H1 (cell line): ENCODE results near the gene NF1. TPM values are rescaled to one million over a fixed set of nuclear protein-coding genes. Genes with fewer than 3 reads are reported as not detected.

ENCODE experiments used
- CTCF ChIA-PET: fragments of 300-600 bp; sonication (Branson Sonifier 250); formaldehyde crosslinking; loops from one replicate; lab custom pipeline; 2021; ENCODE audit not compliant: partially characterized antibody; lab: Charles Lee
- POLR2A ChIA-PET: fragments of 300-600 bp; sonication (Branson Sonifier 250); formaldehyde crosslinking; loops from one replicate; lab custom pipeline; 2021; ENCODE audit warnings: inconsistent platforms; ENCODE audit not compliant: partially characterized antibody; lab: Charles Lee
- DNase-seq, 2 experiments: peaks; one replicate each; pipeline versions ENCODE4 v3.0.0 to v3.0.0-alpha.2; 2010 to 2022; ENCODE audit warnings: low spot score in 2 of 2, low read depth in 1 of 2, mixed read lengths in 1 of 2
- FAIRE-seq: peaks from 2 replicates; lab custom pipeline; 2011; peaks lifted over from hg19 to GRCh38; lab: Jason Lieb, UNC
- H2AFZ ChIP-seq: 2 replicates; pipeline ENCODE4 v1.8.1; 2012; ENCODE audit warnings: low read length, inconsistent platforms
- H2AK5ac ChIP-seq: 2 replicates; pipeline ENCODE4 v1.6.1; 2013; ENCODE audit warnings: low read depth, low read length
- H2BK120ac ChIP-seq: replicated peaks from 2 replicates; pipeline ENCODE3; 2013; ENCODE audit warnings: low read depth, low read length, inconsistent platforms
- H2BK12ac ChIP-seq: 2 replicates; pipeline ENCODE4 v1.6.1; 2013; ENCODE audit warnings: low read depth, low read length
- H2BK15ac ChIP-seq: 2 replicates; pipeline ENCODE4 v1.6.1; 2013; ENCODE audit warnings: low read length
- H2BK20ac ChIP-seq: 2 replicates; pipeline ENCODE4 v1.6.1; 2013; ENCODE audit warnings: low read length
- H2BK5ac ChIP-seq: 2 replicates; pipeline ENCODE4 v1.6.1; 2013; ENCODE audit warnings: low read depth, low read length
- H3K14ac ChIP-seq: 2 replicates; pipeline ENCODE4 v1.6.1; 2013; ENCODE audit warnings: inconsistent platforms; ENCODE audit not compliant: insufficient read length
- H3K18ac ChIP-seq: 2 replicates; pipeline ENCODE4 v1.6.1; 2013; ENCODE audit warnings: low read length; ENCODE audit errors: extremely low read depth
- H3K23ac ChIP-seq: 2 replicates; pipeline ENCODE4 v1.6.1; 2013; ENCODE audit warnings: inconsistent platforms; ENCODE audit not compliant: insufficient read length
- H3K23me2 ChIP-seq: 2 replicates; pipeline ENCODE4 v1.6.1; 2013; ENCODE audit warnings: low read depth, low read length
- H3K27ac ChIP-seq: 2 replicates; pipeline ENCODE4 v1.6.1; 2011; ENCODE audit warnings: low read depth, low read length, inconsistent platforms
- H3K27me3 ChIP-seq, 4 experiments: replicated peaks in 1 of 4; 1 replicate in 1 of 4; 2 replicates in 3 of 4; pipeline versions ENCODE4 v1.6.1 to v1.8.1; 2011 to 2013; ENCODE audit warnings: low read length in 3 of 4, mild to moderate bottlenecking in 3 of 4, inconsistent platforms in 2 of 4, mixed read lengths in 2 of 4, moderate library complexity in 1 of 4; ENCODE audit not compliant: control insufficient read depth in 3 of 4, insufficient read depth in 3 of 4; ENCODE audit errors: extremely low read depth in 1 of 4
- H3K36me3 ChIP-seq, 4 experiments: 2 replicates each; pipeline versions ENCODE4 v1.6.1 to v1.8.1; 2011 to 2013; ENCODE audit warnings: mild to moderate bottlenecking in 4 of 4, low read length in 3 of 4, moderate library complexity in 2 of 4, control low read depth in 1 of 4, inconsistent platforms in 1 of 4; ENCODE audit not compliant: insufficient read depth in 4 of 4, control insufficient read depth in 2 of 4
- H3K4ac ChIP-seq: replicated peaks from 2 replicates; pipeline ENCODE3; 2013; ENCODE audit warnings: low read length, low read depth, mixed read lengths, inconsistent platforms; ENCODE audit not compliant: insufficient read length
- H3K4me1 ChIP-seq, 4 experiments: replicated peaks in 1 of 4; 1 replicate in 1 of 4; 2 replicates in 3 of 4; pipeline versions ENCODE4 v1.6.1 to v1.8.1; 2011 to 2013; ENCODE audit warnings: low read length in 3 of 4, inconsistent platforms in 2 of 4, mixed read lengths in 1 of 4; ENCODE audit not compliant: insufficient read depth in 4 of 4, control insufficient read depth in 3 of 4
- H3K4me2 ChIP-seq, 2 experiments: 2 replicates each; pipeline versions ENCODE4 v1.6.1 to v1.8.1; 2011 to 2013; ENCODE audit warnings: low read depth in 2 of 2, low read length in 2 of 2, control low read depth in 1 of 2, inconsistent platforms in 1 of 2, mild to moderate bottlenecking in 1 of 2; ENCODE audit not compliant: insufficient read depth in 1 of 2
- H3K4me3 ChIP-seq, 4 experiments: fragments of 200-600, 300-600 bp in 1 of 4; sonication (generic), shearing (Covaris generic), sonication (Bioruptor Twin) in 1 of 4; 2 replicates each; pipeline versions ENCODE4 v1.5.1 to v1.8.1; 2011 to 2016; ENCODE audit warnings: low read length in 4 of 4, low read depth in 3 of 4, control low read depth in 2 of 4, inconsistent platforms in 2 of 4, mild to moderate bottlenecking in 2 of 4, mixed read lengths in 1 of 4, moderate library complexity in 1 of 4; ENCODE audit not compliant: insufficient read depth in 2 of 4; ENCODE audit errors: extremely low read depth in 1 of 4
- H3K56ac ChIP-seq: replicated peaks from 2 replicates; pipeline ENCODE3; 2013; ENCODE audit warnings: low read depth, mild to moderate bottlenecking, mixed read lengths, low read length, inconsistent platforms; ENCODE audit not compliant: insufficient read length
- H3K79me1 ChIP-seq: 2 replicates; pipeline ENCODE4 v1.6.1; 2013; ENCODE audit warnings: low read depth, low read length, control low read depth
- H3K79me2 ChIP-seq, 2 experiments: 2 replicates each; pipeline versions ENCODE4 v1.6.1 to v1.8.1; 2012 to 2013; ENCODE audit warnings: low read length in 2 of 2, mild to moderate bottlenecking in 2 of 2, inconsistent platforms in 1 of 2; ENCODE audit not compliant: insufficient read depth in 2 of 2, control insufficient read depth in 1 of 2
- H3K9ac ChIP-seq, 4 experiments: replicated peaks in 1 of 4; 1 replicate in 1 of 4; 2 replicates in 3 of 4; pipeline versions ENCODE4 v1.6.1 to v1.8.1; 2011 to 2013; ENCODE audit warnings: low read depth in 3 of 4, low read length in 3 of 4, control low read depth in 2 of 4, mild to moderate bottlenecking in 2 of 4, moderate library complexity in 2 of 4, inconsistent platforms in 1 of 4; ENCODE audit errors: extremely low read depth in 1 of 4
- H3K9me3 ChIP-seq, 2 experiments: 2 replicates each; pipeline versions ENCODE4 v1.6.1 to v1.8.1; 2012 to 2013; ENCODE audit warnings: mild to moderate bottlenecking in 2 of 2, moderate library complexity in 2 of 2, control low read depth in 1 of 2, inconsistent platforms in 1 of 2, low read depth in 1 of 2, low read length in 1 of 2, mixed read lengths in 1 of 2; ENCODE audit not compliant: insufficient read depth in 2 of 2
- H4K20me1 ChIP-seq, 2 experiments: replicated peaks in 1 of 2; 2 replicates each; pipeline versions ENCODE3 to v1.8.1; 2011 to 2013; ENCODE audit warnings: inconsistent platforms in 2 of 2, low read length in 2 of 2, mild to moderate bottlenecking in 1 of 2; ENCODE audit not compliant: insufficient read depth in 2 of 2, control insufficient read depth in 1 of 2
- H4K5ac ChIP-seq: 2 replicates; pipeline ENCODE4 v1.6.1; 2013; ENCODE audit warnings: low read length, low read depth, mixed read lengths, inconsistent platforms; ENCODE audit not compliant: insufficient read length
- H4K8ac ChIP-seq: 2 replicates; pipeline ENCODE4 v1.8.0; 2013; ENCODE audit warnings: mild to moderate bottlenecking, moderate library complexity, low read length, inconsistent platforms; ENCODE audit not compliant: insufficient read depth; ENCODE audit errors: extremely low read depth
- H4K91ac ChIP-seq: replicated peaks from 2 replicates; pipeline ENCODE3; 2013; ENCODE audit warnings: low read length, mixed read lengths, inconsistent platforms; ENCODE audit not compliant: insufficient read length
- CHD2 ChIP-seq: IDR thresholded peaks from 2 replicates; pipeline ENCODE4 v1.6.1; 2012; ENCODE audit warnings: low read length, improper control_type of control experiment
- RBBP5 ChIP-seq: IDR thresholded peaks from 2 replicates; pipeline ENCODE4 v1.7.1; 2012; ENCODE audit warnings: low read depth, mild to moderate bottlenecking, inconsistent platforms, low read length, moderate library complexity, borderline replicate concordance
- TAF7 ChIP-seq: optimal IDR thresholded peaks from 2 replicates; pipeline ENCODE3; 2011; ENCODE audit warnings: low read depth, mild to moderate bottlenecking, inconsistent platforms, low read length, moderate library complexity, borderline replicate concordance
- TEAD4 ChIP-seq: IDR thresholded peaks from 2 replicates; pipeline ENCODE4 v1.6.1; 2012; ENCODE audit warnings: low read depth, low read length, inconsistent platforms, mixed read lengths
- WGBS, 2 experiments: shearing (Covaris generic) in 1 of 2; methylation state at CpG; one replicate each; pipeline versions ENCODE4 v1.1.6 to v1.1.7; 2013 to 2015; ENCODE audit warnings: low lambda C conversion rate in 2 of 2, mixed read lengths in 2 of 2, inconsistent platforms in 1 of 2, low coverage in 1 of 2, missing lambda C conversion rate in 1 of 2; ENCODE audit not compliant: insufficient replicate concordance in 2 of 2, insufficient coverage in 1 of 2, insufficient read length in 1 of 2; ENCODE audit errors: extremely low coverage in 1 of 2, missing lambda C conversion rate in 1 of 2; 5-methylcytosine and 5-hydroxymethylcytosine counted together
- polyA plus RNA-seq, 7 experiments: library from polyadenylated mRNA; depleted of rRNA in 3 of 7; stranded (reverse) in 5 of 7; unstranded in 2 of 7; fragments of >200 nt in 5 of 7; fragments of 200-250 nt in 2 of 7; gene quantifications; 1 replicate in 5 of 7; 2 replicates in 1 of 7; 4 replicates in 1 of 7; pipeline versions ENCODE4 v1.2.1 to v1.2.3, GENCODE V29; 2011 to 2013; ENCODE audit warnings: missing spikeins in 2 of 7, mixed read lengths in 2 of 7
- total RNA-seq: library from RNA; stranded (reverse); fragmentation: NEBNext Ultra II Directional; extraction: Animal tissue kit (Norgen Biotek cat#: 25700); gene quantifications from 2 replicates; pipeline ENCODE4 v1.2.1, GENCODE V29; 2021

The NF1 gene
- total and polyA plus RNA-seq, 2 of the 8 experiments (the other 6 are each of a cell fraction or from before 2014, with no cell fraction given) = 19.3 to 29.6 TPM

DNA sequence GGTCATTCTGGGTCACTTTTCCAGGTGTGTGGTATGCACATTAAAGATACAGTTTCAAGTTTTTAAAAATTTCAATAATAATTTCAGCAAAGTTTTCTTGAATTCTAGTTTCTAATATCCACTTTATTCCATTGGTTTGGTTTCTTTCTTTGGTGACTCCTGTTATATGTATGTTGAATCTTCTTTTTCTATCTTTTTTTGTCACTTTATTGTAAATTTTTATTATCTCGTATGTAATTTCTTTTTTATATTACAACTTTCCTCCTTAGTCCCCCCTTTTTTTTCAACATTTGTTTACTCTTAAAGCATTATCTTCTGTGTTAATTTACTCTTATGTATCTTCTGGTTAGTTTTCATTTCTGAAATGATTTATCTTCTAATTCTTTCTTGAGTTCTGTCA is 57.5 kb downstream of the NF1 start:
- WGBS, 2 experiments = 95% methylated on average over 1 of the region's 1 CpG; no CpG with 5 or more reads in 1 of the 2 experiments
- Histone ChIP-seq H3K18ac (no peak overlapping the region), H3K23me2 (no peaks in the 10 kb centered on the region), H2BK20ac (no peak overlapping the region), H3K23ac (no peak overlapping the region), H3K4me1 (no peaks in the 10 kb centered on the region; a peak in 1 of 7 replicates), H2BK120ac (no peak overlapping the region), H4K20me1 (no peaks in the 10 kb centered on the region), H3K27ac (no peak overlapping the region), H3K14ac (no peak overlapping the region), H3K56ac (no peak overlapping the region), H2AFZ (no peak overlapping the region), H2BK12ac (no peak overlapping the region), H3K27me3 (no peaks in the 10 kb centered on the region), H3K4ac (no peak overlapping the region), H3K79me1 (no peaks in the 10 kb centered on the region; the same call in none of the 2 replicates), H3K36me3 (no peaks in the 10 kb centered on the region; a peak in 1 of 8 replicates), H2AK5ac (no peak overlapping the region), H3K9me3 (no peaks in the 10 kb centered on the region), H3K4me3 (no peak overlapping the region), H4K91ac (no peak overlapping the region), H4K8ac (no peak overlapping the region), H4K5ac (no peak overlapping the region), H3K9ac (no peak overlapping the region), H3K79me2 (peaks cover 0 to 4% of the 10 kb centered on the region in 2 experiments; a peak in 1 of 4 replicates), H3K4me2 (no peak overlapping the region), H2BK15ac (no peak overlapping the region), H2BK5ac (no peak overlapping the region)
- no peak for TF ChIP-seq TAF7
- no peak for TF ChIP-seq CHD2
- no peak for TF ChIP-seq TEAD4
- TF ChIP-seq RBBP5 = no peak
- FAIRE-seq = no peak
- DNase-seq = no peak
- ChIA-PET POLR2A (interaction anchor here (0.7 kb wide), 1 partner anchor 57 kb away, joined by 4 read pairs; no protein-coding TSS in a partner anchor), CTCF (no interaction called here)
